Myocyte (in vitro differentiated cells): Measurements from ENCODE around the gene BTBD1. TPM values are rescaled to one million over a fixed set of nuclear protein-coding genes. Genes with fewer than 3 reads are reported as not detected.
A peak's percentile ranks its signal among the peaks of the same experiment; 100 is the strongest.
"Not testable (repeated sequence)": the region's sequence is repeated elsewhere in the genome, so short reads cannot be mapped to it uniquely, and the experiment has no call there.

Source experiments
- DNase-seq: peaks from one replicate; pipeline ENCODE4 v3.0.0-alpha.2; 2012; ENCODE audit warnings: low read depth
- total RNA-seq: library from RNA; depleted of rRNA; stranded (reverse); fragments of >200 nt; gene quantifications from 2 replicates; pipeline ENCODE4 v1.2.3, GENCODE V29; 2014

The BTBD1 gene
- total RNA-seq, 1 donor from 2014 or later, result 191 TPM

GRCh38 chr15:83098079-83098478 lies 31.0 kb upstream of the BTBD1 start:
- DNase-seq, result no peak

GRCh38 chr15:83094583-83094982 lies 27.5 kb upstream of the BTBD1 start:
- DNase-seq, result no peak

GRCh38 chr15:83092309-83092976 lies 25.4 kb upstream of the BTBD1 start:
- DNase-seq, result no peak

GRCh38 chr15:83091965-83092308 lies 24.9 kb upstream of the BTBD1 start:
- not testable (repeated sequence) for DNase-seq

GRCh38 chr15:83090465-83090864 lies 23.4 kb upstream of the BTBD1 start:
- DNase-seq, result no peak

GRCh38 chr15:83088876-83089275 lies 21.8 kb upstream of the BTBD1 start:
- no peak for DNase-seq

GRCh38 chr15:83087576-83087975 lies 20.5 kb upstream of the BTBD1 start:
- DNase-seq, result no peak

- DNase-seq, result not testable (repeated sequence)
Measured at GRCh38 chr15:83085864-83086552, 19.0 kb upstream of the BTBD1 start.

GRCh38 chr15:83085461-83085860 lies 18.4 kb upstream of the BTBD1 start:
- not testable (repeated sequence) for DNase-seq

GRCh38 chr15:83082730-83083386 lies 15.8 kb upstream of the BTBD1 start:
- no peak for DNase-seq

- DNase-seq, result no peak
Measured at GRCh38 chr15:83081256-83082014, 14.4 kb upstream of the BTBD1 start.

- no peak for DNase-seq
Measured at GRCh38 chr15:83078712-83079111, 11.7 kb upstream of the BTBD1 start.

GRCh38 chr15:83077491-83078230 lies 10.6 kb upstream of the BTBD1 start:
- peak; percentile 56 for DNase-seq

- DNase-seq, result not testable (repeated sequence)
Measured at GRCh38 chr15:83069211-83069642, 2.2 kb upstream of the BTBD1 start.

- no peak for DNase-seq
Measured at GRCh38 chr15:83068054-83068453, 1.0 kb upstream of the BTBD1 start.

- DNase-seq, result no peak
Measured at GRCh38 chr15:83067638-83067962, 548 bp upstream of the BTBD1 start.

- peak; percentile 31 for DNase-seq
Measured at GRCh38 chr15:83066034-83066733, 868 bp downstream of the BTBD1 start.

- no peak for DNase-seq
Measured at GRCh38 chr15:83065431-83065830, 1.6 kb downstream of the BTBD1 start.

GRCh38 chr15:83064859-83065258 lies 2.2 kb downstream of the BTBD1 start:
- no peak for DNase-seq

- no peak for DNase-seq
Measured at GRCh38 chr15:83063551-83063950, 3.5 kb downstream of the BTBD1 start.

- no peak for DNase-seq
Measured at GRCh38 chr15:83062768-83063180, 4.3 kb downstream of the BTBD1 start.
